Stomach (tissue), 9 donors: Measurements from ENCODE around the gene CHN1. TPM values are rescaled to one million over a fixed set of nuclear protein-coding genes. Genes with fewer than 3 reads are reported as not detected.

ENCODE experiments used
- DNase-seq, 2 donors: peaks; one replicate each; pipeline versions ENCODE4 v3.0.0 to v3.0.0-alpha.2; 2013 to 2019
- H3K27ac ChIP-seq, 5 donors: fragments of 200-600 bp in 4 of 5; sonication (generic) in 4 of 5; one replicate each; pipeline ENCODE4 v1.5.1; 2013 to 2019; ENCODE audit warnings: mild to moderate bottlenecking in 1 of 5, moderate library complexity in 1 of 5
- H3K27me3 ChIP-seq, 3 donors: fragments of 200-600 bp; sonication (generic); one replicate each; pipeline ENCODE4 v1.5.1; 2017 to 2019; ENCODE audit warnings: mixed run types in 1 of 3
- H3K36me3 ChIP-seq, 4 donors: fragments of 200-600 bp; sonication (generic); 1 replicate in 3 of 4; 2 replicates in 1 of 4; pipeline ENCODE4 v1.5.1; 2016 to 2019
- H3K4me1 ChIP-seq, 4 donors: fragments of 200-600 bp; sonication (generic); one replicate each; pipeline ENCODE4 v1.5.1; 2016 to 2019
- H3K4me3 ChIP-seq, 4 donors: fragments of 200-600 bp; sonication (generic) in 3 of 4; one replicate each; pipeline ENCODE4 v1.5.1; 2016 to 2019; ENCODE audit warnings: mild to moderate bottlenecking in 1 of 4
- H3K9me3 ChIP-seq, 4 donors: fragments of 200-600 bp; sonication (generic); one replicate each; pipeline ENCODE4 v1.5.1; 2016 to 2019
- EP300 ChIP-seq: sonication (generic); formaldehyde crosslinking; IDR thresholded peaks from one replicate; pipeline ENCODE4 v1.6.1; 2017; ENCODE audit warnings: antibody characterized with exemption
- POLR2A ChIP-seq, 4 donors: fragments of 450-650 bp; IDR thresholded peaks; one replicate each; pipeline ENCODE4 v1.6.1; 2016; ENCODE audit warnings: antibody characterized with exemption in 4 of 4, control low read depth in 2 of 4, mild to moderate bottlenecking in 1 of 4, moderate library complexity in 1 of 4
- POLR2AphosphoS5 ChIP-seq, 3 donors: sonication (generic); formaldehyde crosslinking; IDR thresholded peaks; one replicate each; pipeline ENCODE4 v1.6.1; 2016; ENCODE audit warnings: antibody characterized with exemption in 3 of 3
- WGBS, 5 donors: extraction: QIAGEN DNeasy Blood & Tissue Kit in 3 of 5; methylation state at CpG; one replicate each; pipeline versions ENCODE4 v1.1.5 to v1.1.7; 2013 to 2018; 5-methylcytosine and 5-hydroxymethylcytosine counted together
- intact Hi-C: fragments of 100-400 bp; cut with DNase I; formaldehyde crosslinking; loops from one replicate; pipeline ENCODE4 v1.15.1; 2023; ENCODE audit warnings: low total_unique reads
- polyA plus RNA-seq, 3 donors: library from polyadenylated mRNA; stranded (reverse); fragments of 200-250 nt; gene quantifications; one replicate each; pipeline ENCODE4 v1.2.3, GENCODE V29; 2013
- total RNA-seq, 5 donors: library from RNA; depleted of rRNA; stranded (reverse); fragments of >200 nt; gene quantifications; one replicate each; pipeline versions ENCODE4 v1.1.0 to v1.2.3, GENCODE V29; 2014 to 2016
- TF ChIP-seq, protein P1 (sequence below), 7 experiments: fragments of 450-650 bp in 4 of 7; fragments of 200-600 bp in 3 of 7; sonication (generic) in 3 of 7; IDR thresholded peaks; one replicate each; pipeline ENCODE4 v1.5.1; 2016 to 2019; ENCODE audit warnings: antibody characterized with exemption in 7 of 7, control low read depth in 2 of 7, mild to moderate bottlenecking in 1 of 7
- donor health status: healthy with polysubstance abuse.
- donor health status: Bipolar disorder and iron deficiency.
- donor health status: healthy.

CHN1 gene
- total and polyA plus RNA-seq, 8 donors = 2.3 to 50.9 (median 12.2) TPM; not detected in 1

DNA sequence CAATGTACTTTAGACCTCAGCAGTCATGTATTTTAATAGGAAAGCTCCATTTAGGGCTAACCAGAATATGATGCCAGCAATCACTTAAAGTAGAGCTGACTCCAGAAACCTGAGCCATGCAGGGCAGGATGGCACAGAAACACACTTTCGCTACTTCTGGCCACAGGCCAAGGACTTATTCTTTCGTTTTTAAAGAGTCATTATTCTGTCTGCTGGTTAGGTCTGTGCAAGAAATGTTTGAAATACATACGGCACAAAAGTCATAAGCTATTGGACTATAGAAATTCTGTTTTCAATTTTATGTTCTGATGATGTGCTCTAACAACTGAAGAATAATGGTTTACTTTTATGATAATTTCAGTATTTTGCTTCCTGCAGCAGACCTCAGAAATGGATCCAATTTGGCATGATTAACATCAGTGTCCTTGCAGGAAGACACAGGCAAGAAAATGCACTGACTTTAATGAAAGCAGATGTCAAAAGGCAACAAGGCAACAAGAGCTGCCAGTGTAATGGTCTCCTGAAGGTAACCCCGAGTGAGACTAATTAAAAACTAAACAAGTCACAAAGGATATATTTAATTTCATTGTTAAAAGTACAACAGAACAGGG, 126.5 kb downstream of the CHN1 start:
- intact Hi-C loops = no loop called here
- no peak overlapping the region for H3K27ac ChIP-seq
- DNase-seq = peak in 1 of 2 donors; percentile 53
- H3K36me3 ChIP-seq = no peaks in the 10 kb centered on the region
- peaks cover 0 to under 1% (median 0%) of the 10 kb centered on the region in 4 donors for H3K4me1 ChIP-seq
- H3K27me3 ChIP-seq = no peaks in the 10 kb centered on the region
- no peaks in the 10 kb centered on the region for H3K9me3 ChIP-seq
- 27 to 57% (median 49%) methylated on average over 4 of the region's 4 CpGs for WGBS, 5 donors
- TF ChIP-seq POLR2A (IDR thresholded peaks at IDR 0.05) = no peak
- peak overlapping the region; percentile 13 to 32 (median 24) for H3K4me3 ChIP-seq

DNA sequence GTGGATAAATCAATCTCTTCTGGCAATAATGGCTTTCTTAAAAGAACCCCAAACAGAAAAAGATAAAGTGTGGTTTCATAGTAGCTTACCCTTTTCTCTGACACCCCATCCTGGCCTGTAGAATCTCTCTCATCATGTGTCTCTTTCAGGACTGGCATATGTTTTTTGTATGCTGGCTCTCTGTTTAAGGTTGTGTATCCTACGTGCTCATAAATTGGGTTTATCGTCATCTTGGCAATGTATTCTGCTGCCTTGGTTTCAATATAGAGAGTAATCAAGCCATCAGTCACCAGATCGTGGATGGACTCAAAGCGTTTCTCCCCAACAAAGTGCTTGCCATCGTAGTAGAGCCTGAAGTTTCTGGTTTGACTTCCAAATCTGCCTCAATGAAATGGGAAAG, 127.4 kb downstream of the CHN1 start:
- H3K27me3 ChIP-seq = no peaks in the 10 kb centered on the region
- WGBS, 5 donors = 79 to 92% (median 88%) methylated on average over 5 of the region's 5 CpGs
- no peaks in the 10 kb centered on the region for H3K36me3 ChIP-seq
- intact Hi-C loops = no loop called here
- no peak for DNase-seq
- no peak for TF ChIP-seq POLR2AphosphoS5 (IDR thresholded peaks at IDR 0.05)
- TF ChIP-seq, protein P1, sequence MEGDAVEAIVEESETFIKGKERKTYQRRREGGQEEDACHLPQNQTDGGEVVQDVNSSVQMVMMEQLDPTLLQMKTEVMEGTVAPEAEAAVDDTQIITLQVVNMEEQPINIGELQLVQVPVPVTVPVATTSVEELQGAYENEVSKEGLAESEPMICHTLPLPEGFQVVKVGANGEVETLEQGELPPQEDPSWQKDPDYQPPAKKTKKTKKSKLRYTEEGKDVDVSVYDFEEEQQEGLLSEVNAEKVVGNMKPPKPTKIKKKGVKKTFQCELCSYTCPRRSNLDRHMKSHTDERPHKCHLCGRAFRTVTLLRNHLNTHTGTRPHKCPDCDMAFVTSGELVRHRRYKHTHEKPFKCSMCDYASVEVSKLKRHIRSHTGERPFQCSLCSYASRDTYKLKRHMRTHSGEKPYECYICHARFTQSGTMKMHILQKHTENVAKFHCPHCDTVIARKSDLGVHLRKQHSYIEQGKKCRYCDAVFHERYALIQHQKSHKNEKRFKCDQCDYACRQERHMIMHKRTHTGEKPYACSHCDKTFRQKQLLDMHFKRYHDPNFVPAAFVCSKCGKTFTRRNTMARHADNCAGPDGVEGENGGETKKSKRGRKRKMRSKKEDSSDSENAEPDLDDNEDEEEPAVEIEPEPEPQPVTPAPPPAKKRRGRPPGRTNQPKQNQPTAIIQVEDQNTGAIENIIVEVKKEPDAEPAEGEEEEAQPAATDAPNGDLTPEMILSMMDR (IDR thresholded peaks at IDR 0.05) = no peak
- TF ChIP-seq EP300 = no peak
- TF ChIP-seq POLR2A (IDR thresholded peaks at IDR 0.05) = no peak
- no peak overlapping the region for H3K4me3 ChIP-seq
- peaks cover 0 to 4% (median 0%) of the 10 kb centered on the region in 4 donors for H3K4me1 ChIP-seq
- H3K9me3 ChIP-seq = no peaks in the 10 kb centered on the region
- H3K27ac ChIP-seq = no peak overlapping the region

DNA sequence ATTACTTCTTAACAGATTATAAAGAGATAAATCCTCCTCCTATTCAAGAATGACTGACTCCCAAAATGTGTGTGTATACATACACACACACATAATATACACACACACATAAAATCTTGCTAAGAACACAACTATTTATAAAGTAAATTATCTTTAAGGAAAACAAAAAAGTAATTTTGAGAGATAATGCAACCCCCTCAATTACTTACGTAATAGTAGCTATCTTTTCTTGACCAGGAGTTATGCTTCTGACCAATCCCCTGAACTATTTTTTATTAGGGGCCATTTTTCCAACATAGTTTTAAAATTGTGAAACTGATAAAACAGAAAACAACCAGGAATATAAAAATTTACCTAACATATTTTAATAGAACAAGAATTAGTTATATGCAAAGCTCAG, 127.9 kb downstream of the CHN1 start:
- no peak for TF ChIP-seq POLR2A (IDR thresholded peaks at IDR 0.05)
- TF ChIP-seq, protein P1 (IDR thresholded peaks at IDR 0.05) = no peak
- TF ChIP-seq EP300 = no peak
- no peak for TF ChIP-seq POLR2AphosphoS5 (IDR thresholded peaks at IDR 0.05)
- 90 to 97% (median 96%) methylated on average over 1 of the region's 1 CpG for WGBS, 5 donors

DNA sequence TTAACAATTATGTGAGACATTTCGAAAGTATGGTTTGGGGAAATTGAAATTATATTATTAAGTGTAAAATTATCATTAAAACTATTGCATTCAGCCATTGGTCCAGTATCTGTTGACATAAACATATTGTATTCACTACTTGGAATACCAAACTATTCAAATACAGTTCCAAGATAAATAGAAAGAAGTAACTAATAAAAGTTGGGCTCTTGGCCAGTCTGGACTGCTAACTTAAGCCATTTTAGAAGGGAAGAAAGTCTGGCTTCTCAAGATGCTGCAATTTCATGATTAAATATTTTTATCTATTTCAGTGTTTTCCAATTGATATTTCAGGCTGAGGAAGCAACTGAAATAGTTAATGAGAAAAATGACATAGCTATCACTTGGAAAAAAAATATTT, 131.1 kb downstream of the CHN1 start:
- WGBS, 5 donors = 0 to 97% (median 53%) methylated on average over 1 of the region's 1 CpG

More for the DNA sequence above, 127.9 kb downstream of the CHN1 start:
- DNase-seq = no peak
- Histone ChIP-seq H3K9me3 (no peaks in the 10 kb centered on the region), H3K27me3 (no peaks in the 10 kb centered on the region), H3K4me3 (no peak overlapping the region), H3K27ac (no peak overlapping the region), H3K4me1 (peaks cover 0 to 4% (median 0%) of the 10 kb centered on the region in 4 donors), H3K36me3 (no peaks in the 10 kb centered on the region)
- intact Hi-C loops = no loop called here

More for the DNA sequence above, 131.1 kb downstream of the CHN1 start:
- no peaks in the 10 kb centered on the region for H3K36me3 ChIP-seq
- peak in 1 of 2 donors; percentile 44 for DNase-seq
- no peak overlapping the region for H3K27ac ChIP-seq
- no peaks in the 10 kb centered on the region for H3K9me3 ChIP-seq
- H3K4me1 ChIP-seq = peaks cover 0 to 4% (median 0%) of the 10 kb centered on the region in 4 donors
- H3K4me3 ChIP-seq = no peak overlapping the region
- H3K27me3 ChIP-seq = no peaks in the 10 kb centered on the region
- TF ChIP-seq EP300 (no peak), POLR2AphosphoS5 (IDR thresholded peaks at IDR 0.05) (no peak), POLR2A (IDR thresholded peaks at IDR 0.05) (no peak)
- TF ChIP-seq, protein P1 (IDR thresholded peaks at IDR 0.05) = no peak
- intact Hi-C loops = no loop called here
